ENCODE results near the gene SLC6A7.
"Not testable (repeated sequence)": the region's sequence is repeated elsewhere in the genome, so short reads cannot be mapped to it uniquely, and the experiment has no call there.

Gene SLC6A7

DNA sequence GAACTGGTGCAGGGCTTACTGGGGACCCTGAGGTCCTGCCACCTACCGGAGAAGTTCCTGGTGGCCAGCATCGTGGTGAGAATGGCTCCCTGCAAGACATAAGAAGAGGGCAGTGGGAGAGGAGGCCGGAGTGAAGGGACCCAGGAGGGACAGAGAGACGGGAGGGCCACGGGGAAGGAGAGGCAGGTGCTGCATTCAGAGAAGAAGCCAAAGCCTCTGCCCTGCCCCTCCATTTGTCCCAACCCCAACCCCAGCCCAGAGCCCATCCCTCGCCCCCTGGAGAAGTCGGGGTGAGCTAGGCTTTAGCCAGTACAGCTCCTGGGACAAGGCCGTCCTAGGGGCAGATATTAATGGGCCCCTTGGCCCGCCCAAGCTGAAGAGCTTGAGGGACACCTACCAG is 57.9 kb downstream of the SLC6A7 start:
- Histone ChIP-seq H3K79me1 (ENCODE audit: low read length) (no peaks in the 10 kb centered on the region), H2BK120ac (ENCODE audit: insufficient read depth, low read length, poor library complexity) (no peak overlapping the region), H3K27ac (ENCODE audit: low read depth, low read length) (no peak overlapping the region), H4K12ac (ENCODE audit: low read depth, low read length) (no peak overlapping the region), H3K4me3 (ENCODE audit: low read depth, low read length) (no peak overlapping the region), H2BK12ac (ENCODE audit: low read length) (no peak overlapping the region), H2AK5ac (ENCODE audit: low read length) (no peak overlapping the region), H3K18ac (ENCODE audit: low read length) (no peak overlapping the region), H3K23ac (ENCODE audit: low read length) (no peak overlapping the region), H3K27me3 (ENCODE audit: insufficient read depth, low read length) (no peaks in the 10 kb centered on the region), H3K4me2 (ENCODE audit: low read length) (no peak overlapping the region), H3K4ac (ENCODE audit: low read depth, low read length) (no peak overlapping the region), H4K91ac (ENCODE audit: low read depth, low read length) (no peak overlapping the region), H3K9ac (ENCODE audit: low read length) (no peak overlapping the region), H3K79me2 (ENCODE audit: control insufficient read depth, insufficient read depth, low read length, poor library complexity) (no peaks in the 10 kb centered on the region), H3K4me1 (ENCODE audit: control insufficient read depth in 1 of 2, insufficient read depth in 2 of 2, low read length in 2 of 2) (peaks cover 15 to 16% of the 10 kb centered on the region in 2 experiments), H2AFZ (ENCODE audit: insufficient read depth, low read length, poor library complexity) (no peak overlapping the region), H3K14ac (ENCODE audit: low read length) (no peak overlapping the region), H3K36me3 (ENCODE audit: control insufficient read depth in 1 of 2, insufficient read depth in 2 of 2, low read length in 2 of 2) (no peaks in the 10 kb centered on the region), H4K8ac (ENCODE audit: low read depth, low read length) (no peak overlapping the region), H3K9me3 (ENCODE audit: insufficient read depth, low read depth, low read length) (no peaks in the 10 kb centered on the region), H2BK5ac (ENCODE audit: low read depth, low read length, poor library complexity) (no peak overlapping the region)
- no peak for DNase-seq
- WGBS (ENCODE audit: extremely low coverage, insufficient coverage, insufficient read length), result no CpG with 5 or more reads among the region's 9 CpGs

DNA sequence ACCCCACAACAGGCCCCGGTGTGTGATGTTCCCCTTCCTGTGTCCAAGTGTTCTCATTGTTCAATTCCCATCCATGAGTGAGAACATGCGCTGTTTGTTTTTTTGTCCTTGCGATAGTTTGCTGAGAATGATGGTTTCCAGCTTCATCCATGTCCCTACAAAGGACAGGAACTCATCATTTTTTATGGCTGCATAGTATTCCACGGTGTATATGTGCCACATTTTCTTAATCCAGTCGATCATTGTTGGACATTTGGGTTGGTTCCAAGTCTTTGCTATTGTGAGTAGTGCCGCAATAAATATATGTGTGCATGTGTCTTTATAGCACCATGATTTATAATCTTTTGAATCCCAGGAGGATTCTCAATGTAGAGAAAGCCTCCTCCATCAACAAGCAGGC is 58.6 kb downstream of the SLC6A7 start:
- H3K14ac ChIP-seq (ENCODE audit: low read length); H2BK12ac ChIP-seq (ENCODE audit: low read length); H3K18ac ChIP-seq (ENCODE audit: low read length); H2BK5ac ChIP-seq (ENCODE audit: low read depth, low read length, poor library complexity); H3K27me3 ChIP-seq (ENCODE audit: insufficient read depth, low read length); H4K8ac ChIP-seq (ENCODE audit: low read depth, low read length); H3K27ac ChIP-seq (ENCODE audit: low read depth, low read length); H2AK5ac ChIP-seq (ENCODE audit: low read length); H3K4me3 ChIP-seq (ENCODE audit: low read depth, low read length); H2BK120ac ChIP-seq (ENCODE audit: insufficient read depth, low read length, poor library complexity); DNase-seq; H4K91ac ChIP-seq (ENCODE audit: low read depth, low read length); H3K4me2 ChIP-seq (ENCODE audit: low read length); H2AFZ ChIP-seq (ENCODE audit: insufficient read depth, low read length, poor library complexity); H3K4ac ChIP-seq (ENCODE audit: low read depth, low read length); H3K9ac ChIP-seq (ENCODE audit: low read length); H3K23ac ChIP-seq (ENCODE audit: low read length); H3K79me1 ChIP-seq (ENCODE audit: low read length); H3K79me2 ChIP-seq (ENCODE audit: control insufficient read depth, insufficient read depth, low read length, poor library complexity); H4K12ac ChIP-seq (ENCODE audit: low read depth, low read length); H3K9me3 ChIP-seq (ENCODE audit: insufficient read depth, low read depth, low read length); H3K36me3 ChIP-seq (ENCODE audit: control insufficient read depth in 1 of 2, insufficient read depth in 2 of 2, low read length in 2 of 2): not testable (repeated sequence)
- no CpG with 5 or more reads among the region's 6 CpGs for WGBS (ENCODE audit: extremely low coverage, insufficient coverage, insufficient read length)
- H3K4me1 ChIP-seq (ENCODE audit: control insufficient read depth in 1 of 2, insufficient read depth in 2 of 2, low read length in 2 of 2), result peaks cover 15 to 16% of the 10 kb centered on the region in 2 experiments

DNA sequence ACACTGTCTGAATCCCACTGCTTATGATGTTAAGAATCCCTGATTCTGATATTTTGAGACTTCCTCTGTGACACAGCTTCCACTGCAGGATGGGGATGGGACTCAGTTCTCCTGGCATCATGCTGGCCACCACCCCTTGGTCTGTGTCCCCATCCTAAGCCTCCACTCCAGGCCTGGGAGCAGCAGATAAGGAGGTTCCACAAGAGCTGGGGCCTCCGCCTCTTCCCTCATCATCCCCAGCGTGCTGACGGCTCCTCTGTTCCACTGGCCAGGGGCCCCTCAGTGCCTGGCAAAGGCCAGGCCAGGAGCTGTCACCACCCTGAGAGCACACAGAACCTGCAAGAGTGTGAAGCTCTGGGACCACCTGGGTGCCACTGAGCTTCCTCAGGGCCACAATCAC is 59.1 kb downstream of the SLC6A7 start:
- no peak overlapping the region for H3K27ac ChIP-seq (ENCODE audit: low read depth, low read length)
- no peak overlapping the region for H3K18ac ChIP-seq (ENCODE audit: low read length)
- H3K4me2 ChIP-seq (ENCODE audit: low read length), result no peak overlapping the region
- no peak overlapping the region for H3K4me3 ChIP-seq (ENCODE audit: low read depth, low read length)
- no peak overlapping the region for H4K91ac ChIP-seq (ENCODE audit: low read depth, low read length)
- no CpG with 5 or more reads among the region's 3 CpGs for WGBS (ENCODE audit: extremely low coverage, insufficient coverage, insufficient read length)
- no peak overlapping the region for H3K9ac ChIP-seq (ENCODE audit: low read length)
- peaks cover 15 to 16% of the 10 kb centered on the region in 2 experiments for H3K4me1 ChIP-seq (ENCODE audit: control insufficient read depth in 1 of 2, insufficient read depth in 2 of 2, low read length in 2 of 2)
- no peak overlapping the region for H2AFZ ChIP-seq (ENCODE audit: insufficient read depth, low read length, poor library complexity)
- no peaks in the 10 kb centered on the region for H3K27me3 ChIP-seq (ENCODE audit: insufficient read depth, low read length)
- no peaks in the 10 kb centered on the region for H3K36me3 ChIP-seq (ENCODE audit: control insufficient read depth in 1 of 2, insufficient read depth in 2 of 2, low read length in 2 of 2)
- no peaks in the 10 kb centered on the region for H3K79me2 ChIP-seq (ENCODE audit: control insufficient read depth, insufficient read depth, low read length, poor library complexity)
- no peaks in the 10 kb centered on the region for H3K9me3 ChIP-seq (ENCODE audit: insufficient read depth, low read depth, low read length)
- no peak overlapping the region for H3K14ac ChIP-seq (ENCODE audit: low read length)
- no peak overlapping the region for H4K12ac ChIP-seq (ENCODE audit: low read depth, low read length)
- no peaks in the 10 kb centered on the region for H3K79me1 ChIP-seq (ENCODE audit: low read length)
- no peak overlapping the region for H4K8ac ChIP-seq (ENCODE audit: low read depth, low read length)
- no peak overlapping the region for H3K4ac ChIP-seq (ENCODE audit: low read depth, low read length)
- no peak for DNase-seq
- H3K23ac ChIP-seq (ENCODE audit: low read length), result no peak overlapping the region
- no peak overlapping the region for H2AK5ac ChIP-seq (ENCODE audit: low read length)
- no peak overlapping the region for H2BK5ac ChIP-seq (ENCODE audit: low read depth, low read length, poor library complexity)
- H2BK120ac ChIP-seq (ENCODE audit: insufficient read depth, low read length, poor library complexity), result no peak overlapping the region
- H2BK12ac ChIP-seq (ENCODE audit: low read length), result no peak overlapping the region

DNA sequence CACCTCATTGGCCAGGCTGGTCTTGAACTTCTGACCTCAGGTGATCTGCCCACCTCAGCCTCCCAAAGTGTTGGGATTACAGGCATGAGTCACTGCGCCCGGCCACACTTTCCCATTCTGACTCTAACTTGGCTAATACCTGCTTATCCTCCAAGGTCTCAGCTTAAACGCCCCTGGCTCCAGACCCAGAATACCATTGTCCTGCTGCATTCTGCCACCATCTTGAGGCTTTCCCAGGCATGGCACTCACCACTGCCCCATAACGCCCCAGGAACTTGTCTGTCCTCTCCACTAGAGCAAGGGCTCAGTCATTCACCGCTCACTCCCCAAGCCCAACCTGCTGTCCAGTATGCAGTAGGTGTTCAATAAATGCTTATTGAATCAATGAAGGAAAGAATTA is 59.9 kb downstream of the SLC6A7 start:
- H3K4me1 ChIP-seq (ENCODE audit: control insufficient read depth in 1 of 2, insufficient read depth in 2 of 2, low read length in 2 of 2), result peaks cover 15% of the 10 kb centered on the region in 2 experiments
- no peaks in the 10 kb centered on the region for H3K27me3 ChIP-seq (ENCODE audit: insufficient read depth, low read length)
- H3K18ac ChIP-seq (ENCODE audit: low read length), result no peak overlapping the region
- no peak overlapping the region for H3K4me2 ChIP-seq (ENCODE audit: low read length)
- H3K14ac ChIP-seq (ENCODE audit: low read length), result no peak overlapping the region
- WGBS (ENCODE audit: extremely low coverage, insufficient coverage, insufficient read length), result no CpG with 5 or more reads among the region's 5 CpGs
- DNase-seq, result no peak
- no peak overlapping the region for H2AFZ ChIP-seq (ENCODE audit: insufficient read depth, low read length, poor library complexity)
- H3K9me3 ChIP-seq (ENCODE audit: insufficient read depth, low read depth, low read length), result no peaks in the 10 kb centered on the region
- no peak overlapping the region for H2BK5ac ChIP-seq (ENCODE audit: low read depth, low read length, poor library complexity)
- no peak overlapping the region for H3K23ac ChIP-seq (ENCODE audit: low read length)
- no peak overlapping the region for H3K4me3 ChIP-seq (ENCODE audit: low read depth, low read length)
- H4K8ac ChIP-seq (ENCODE audit: low read depth, low read length), result no peak overlapping the region
- no peak overlapping the region for H4K12ac ChIP-seq (ENCODE audit: low read depth, low read length)
- H2BK120ac ChIP-seq (ENCODE audit: insufficient read depth, low read length, poor library complexity), result no peak overlapping the region
- no peak overlapping the region for H2BK12ac ChIP-seq (ENCODE audit: low read length)
- H3K79me1 ChIP-seq (ENCODE audit: low read length), result no peaks in the 10 kb centered on the region
- H2AK5ac ChIP-seq (ENCODE audit: low read length), result no peak overlapping the region
- no peak overlapping the region for H3K27ac ChIP-seq (ENCODE audit: low read depth, low read length)
- no peak overlapping the region for H3K4ac ChIP-seq (ENCODE audit: low read depth, low read length)
- no peaks in the 10 kb centered on the region for H3K79me2 ChIP-seq (ENCODE audit: control insufficient read depth, insufficient read depth, low read length, poor library complexity)
- no peaks in the 10 kb centered on the region for H3K36me3 ChIP-seq (ENCODE audit: control insufficient read depth in 1 of 2, insufficient read depth in 2 of 2, low read length in 2 of 2)
- no peak overlapping the region for H3K9ac ChIP-seq (ENCODE audit: low read length)
- no peak overlapping the region for H4K91ac ChIP-seq (ENCODE audit: low read depth, low read length)

Measured in trophoblast cell (in vitro differentiated cells and primary cell).